HG03558 (cell line): ENCODE data around the gene ADAR.

Experiments used
- ATAC-seq: cut with Tn5 transposase; IDR thresholded peaks from one replicate; pipeline ENCODE4 v1.9.1; 2021; ENCODE audit warnings: moderate number of reproducible peaks; ENCODE audit not compliant: unreplicated experiment; ENCODE audit errors: extremely low read depth

Gene ADAR

GRCh38 chr1:154536570-154536969 lies 71.4 kb downstream of the ADAR start:
- no peak for ATAC-seq

- ATAC-seq = no peak
These were observed 73.8 kb downstream of the ADAR start for GRCh38 chr1:154533952-154534844.
